Testis (tissue), 2 donors: ENCODE results near the gene STATH.

Source experiments
- POLR2A ChIP-seq: fragments of 450-650 bp; IDR thresholded peaks from one replicate; pipeline ENCODE4 v1.6.1; 2017; ENCODE audit warnings: antibody characterized with exemption, mild to moderate bottlenecking, moderate library complexity
- TF ChIP-seq, protein P1 (sequence below), 3 experiments: fragments of 450-650 bp in 2 of 3; fragments of 200-600 bp in 1 of 3; sonication (generic) in 1 of 3; IDR thresholded peaks; one replicate each; pipeline ENCODE4 v1.5.1; 2016 to 2019; ENCODE audit warnings: antibody characterized with exemption in 3 of 3, mild to moderate bottlenecking in 2 of 3, moderate library complexity in 1 of 3

DNA sequence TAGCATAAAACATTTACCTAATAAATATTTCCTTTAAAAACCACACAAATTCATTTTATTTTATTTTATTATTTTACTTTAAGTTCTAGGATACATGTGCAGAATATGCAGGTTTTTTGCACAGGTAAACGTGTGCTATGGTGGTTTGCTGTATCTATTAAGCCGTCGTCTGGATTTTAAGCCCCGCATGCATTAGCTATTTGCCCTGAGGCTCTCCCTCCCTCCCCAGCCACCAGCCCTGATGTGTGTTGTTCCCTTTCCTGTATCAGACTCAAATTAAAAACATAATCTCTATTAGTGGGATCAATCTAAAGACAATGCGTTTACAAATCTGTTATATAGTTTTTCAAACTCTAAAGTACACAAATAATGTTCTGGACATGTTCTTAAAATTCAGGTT lies 31.2 kb downstream of the STATH start:
- TF ChIP-seq, protein P1, sequence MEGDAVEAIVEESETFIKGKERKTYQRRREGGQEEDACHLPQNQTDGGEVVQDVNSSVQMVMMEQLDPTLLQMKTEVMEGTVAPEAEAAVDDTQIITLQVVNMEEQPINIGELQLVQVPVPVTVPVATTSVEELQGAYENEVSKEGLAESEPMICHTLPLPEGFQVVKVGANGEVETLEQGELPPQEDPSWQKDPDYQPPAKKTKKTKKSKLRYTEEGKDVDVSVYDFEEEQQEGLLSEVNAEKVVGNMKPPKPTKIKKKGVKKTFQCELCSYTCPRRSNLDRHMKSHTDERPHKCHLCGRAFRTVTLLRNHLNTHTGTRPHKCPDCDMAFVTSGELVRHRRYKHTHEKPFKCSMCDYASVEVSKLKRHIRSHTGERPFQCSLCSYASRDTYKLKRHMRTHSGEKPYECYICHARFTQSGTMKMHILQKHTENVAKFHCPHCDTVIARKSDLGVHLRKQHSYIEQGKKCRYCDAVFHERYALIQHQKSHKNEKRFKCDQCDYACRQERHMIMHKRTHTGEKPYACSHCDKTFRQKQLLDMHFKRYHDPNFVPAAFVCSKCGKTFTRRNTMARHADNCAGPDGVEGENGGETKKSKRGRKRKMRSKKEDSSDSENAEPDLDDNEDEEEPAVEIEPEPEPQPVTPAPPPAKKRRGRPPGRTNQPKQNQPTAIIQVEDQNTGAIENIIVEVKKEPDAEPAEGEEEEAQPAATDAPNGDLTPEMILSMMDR (IDR thresholded peaks at IDR 0.05) = no peak
- TF ChIP-seq POLR2A = no peak
